Retinal pigment epithelial cell (primary cell): Measurements from ENCODE around the gene HOXA10.

Experiments used
- DNase-seq: peaks from one replicate; pipeline ENCODE4 v3.0.0-alpha.2; 2010; ENCODE audit warnings: low read depth
- H3K4me3 ChIP-seq: 2 replicates; pipeline ENCODE4 v1.5.1; 2011; ENCODE audit warnings: mild to moderate bottlenecking, low read length, control low read depth, moderate library complexity
- TF ChIP-seq, protein P1 (sequence below): conservative IDR thresholded peaks from 2 replicates; pipeline ENCODE4 v1.5.1; 2011; ENCODE audit warnings: low read depth, low read length, control low read depth, inconsistent platforms

HOXA10 gene

DNA sequence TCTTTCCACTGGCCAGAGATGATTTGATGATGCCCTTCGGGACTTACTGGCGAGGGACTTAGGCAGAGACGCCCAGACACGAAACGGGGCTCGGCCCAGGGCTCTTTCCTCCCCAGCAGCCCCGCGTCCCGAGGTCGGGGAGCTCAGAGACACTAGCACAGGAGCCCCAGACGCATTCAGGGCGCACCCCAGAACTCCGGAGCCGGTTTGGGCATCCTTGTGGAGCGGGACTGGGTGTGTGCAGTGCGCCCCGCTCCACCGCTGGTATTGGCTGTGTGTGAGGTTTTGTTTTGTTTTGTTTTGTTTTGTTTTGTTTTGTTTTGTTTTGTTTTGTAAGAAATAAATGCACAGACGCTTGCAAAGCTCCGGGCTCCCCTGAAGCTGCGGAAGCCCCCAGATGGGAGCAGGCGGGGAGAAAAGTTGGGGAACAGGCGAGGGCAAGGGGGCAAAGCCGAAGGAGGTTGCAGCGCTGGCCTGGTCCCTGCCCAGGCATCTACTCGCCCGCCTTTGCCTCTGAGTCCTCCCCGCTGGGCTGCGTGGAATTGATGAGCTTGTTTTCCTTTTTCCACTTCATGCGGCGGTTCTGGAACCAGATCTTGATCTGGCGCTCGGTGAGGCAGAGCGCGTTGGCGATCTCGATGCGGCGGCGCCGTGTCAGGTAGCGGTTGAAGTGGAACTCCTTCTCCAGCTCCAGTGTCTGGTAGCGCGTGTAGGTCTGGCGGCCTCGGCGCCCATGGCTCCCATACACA lies 28.8 kb downstream of the HOXA10 start:
- DNase-seq = no peak
- TF ChIP-seq, protein P1, sequence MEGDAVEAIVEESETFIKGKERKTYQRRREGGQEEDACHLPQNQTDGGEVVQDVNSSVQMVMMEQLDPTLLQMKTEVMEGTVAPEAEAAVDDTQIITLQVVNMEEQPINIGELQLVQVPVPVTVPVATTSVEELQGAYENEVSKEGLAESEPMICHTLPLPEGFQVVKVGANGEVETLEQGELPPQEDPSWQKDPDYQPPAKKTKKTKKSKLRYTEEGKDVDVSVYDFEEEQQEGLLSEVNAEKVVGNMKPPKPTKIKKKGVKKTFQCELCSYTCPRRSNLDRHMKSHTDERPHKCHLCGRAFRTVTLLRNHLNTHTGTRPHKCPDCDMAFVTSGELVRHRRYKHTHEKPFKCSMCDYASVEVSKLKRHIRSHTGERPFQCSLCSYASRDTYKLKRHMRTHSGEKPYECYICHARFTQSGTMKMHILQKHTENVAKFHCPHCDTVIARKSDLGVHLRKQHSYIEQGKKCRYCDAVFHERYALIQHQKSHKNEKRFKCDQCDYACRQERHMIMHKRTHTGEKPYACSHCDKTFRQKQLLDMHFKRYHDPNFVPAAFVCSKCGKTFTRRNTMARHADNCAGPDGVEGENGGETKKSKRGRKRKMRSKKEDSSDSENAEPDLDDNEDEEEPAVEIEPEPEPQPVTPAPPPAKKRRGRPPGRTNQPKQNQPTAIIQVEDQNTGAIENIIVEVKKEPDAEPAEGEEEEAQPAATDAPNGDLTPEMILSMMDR = no peak
- no peak overlapping the region for H3K4me3 ChIP-seq

DNA sequence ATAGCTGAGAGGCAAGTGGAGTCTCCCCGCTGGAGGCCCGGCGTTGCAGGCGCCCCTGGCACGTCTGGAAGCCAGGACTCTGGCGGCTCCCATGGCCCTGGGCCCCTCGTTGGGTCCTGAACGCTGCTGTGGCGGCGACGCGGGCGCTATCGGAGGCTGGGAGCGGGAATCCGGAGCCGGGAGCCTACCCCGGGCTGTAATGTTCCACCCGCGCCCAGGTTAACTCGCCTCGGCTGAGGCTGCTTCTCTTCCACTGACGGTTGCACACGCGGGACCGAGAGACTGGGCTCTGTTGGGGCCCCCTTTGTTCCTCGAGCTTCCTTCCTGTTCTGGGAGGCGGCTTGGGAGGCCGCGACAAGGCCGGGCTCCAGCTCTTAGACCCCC lies 29.3 kb downstream of the HOXA10 start:
- TF ChIP-seq, protein P1 = no peak
- DNase-seq = no peak
- no peak overlapping the region for H3K4me3 ChIP-seq

DNA sequence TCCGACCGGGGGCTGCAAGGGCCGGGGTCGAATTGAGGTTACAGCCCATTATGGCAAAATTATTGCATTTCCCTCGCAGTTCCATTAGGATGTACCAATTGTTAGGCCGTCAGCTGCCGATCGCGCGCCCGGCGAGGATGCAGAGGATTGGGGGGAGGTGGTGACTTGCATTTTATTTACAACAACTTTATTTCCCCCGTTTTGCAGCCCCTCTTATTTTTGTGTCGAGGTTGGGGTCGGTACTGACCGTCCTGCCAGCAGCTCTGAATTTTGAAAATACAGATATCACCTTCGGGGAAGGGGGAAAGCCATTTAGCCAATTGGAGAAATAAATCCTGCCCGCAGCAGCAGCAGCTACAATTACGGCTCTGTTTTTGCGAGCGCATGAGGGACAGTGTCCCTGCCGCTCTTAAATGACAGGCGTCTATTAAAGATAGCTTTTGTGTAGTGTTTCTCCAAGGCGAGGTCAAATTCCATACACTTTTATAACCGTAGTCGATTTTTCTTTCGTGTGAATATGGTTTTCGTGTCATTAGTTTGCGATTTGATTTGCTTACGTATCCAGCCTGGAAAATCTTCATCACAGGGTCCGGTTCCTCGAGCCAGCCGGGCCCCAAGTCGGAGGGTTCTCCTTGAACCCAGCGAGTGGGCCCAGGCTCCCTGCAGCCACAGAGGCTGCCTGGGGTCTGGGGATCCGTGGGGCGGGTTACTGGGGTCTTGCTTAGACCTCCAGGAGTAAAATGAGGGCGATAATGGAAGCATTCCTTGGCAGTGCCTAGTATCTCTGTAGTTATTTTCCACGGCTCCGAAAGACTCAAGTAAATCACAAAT lies 30.0 kb downstream of the HOXA10 start:
- no peak for DNase-seq
- TF ChIP-seq, protein P1 = peak; percentile 44
- H3K4me3 ChIP-seq = no peak overlapping the region

DNA sequence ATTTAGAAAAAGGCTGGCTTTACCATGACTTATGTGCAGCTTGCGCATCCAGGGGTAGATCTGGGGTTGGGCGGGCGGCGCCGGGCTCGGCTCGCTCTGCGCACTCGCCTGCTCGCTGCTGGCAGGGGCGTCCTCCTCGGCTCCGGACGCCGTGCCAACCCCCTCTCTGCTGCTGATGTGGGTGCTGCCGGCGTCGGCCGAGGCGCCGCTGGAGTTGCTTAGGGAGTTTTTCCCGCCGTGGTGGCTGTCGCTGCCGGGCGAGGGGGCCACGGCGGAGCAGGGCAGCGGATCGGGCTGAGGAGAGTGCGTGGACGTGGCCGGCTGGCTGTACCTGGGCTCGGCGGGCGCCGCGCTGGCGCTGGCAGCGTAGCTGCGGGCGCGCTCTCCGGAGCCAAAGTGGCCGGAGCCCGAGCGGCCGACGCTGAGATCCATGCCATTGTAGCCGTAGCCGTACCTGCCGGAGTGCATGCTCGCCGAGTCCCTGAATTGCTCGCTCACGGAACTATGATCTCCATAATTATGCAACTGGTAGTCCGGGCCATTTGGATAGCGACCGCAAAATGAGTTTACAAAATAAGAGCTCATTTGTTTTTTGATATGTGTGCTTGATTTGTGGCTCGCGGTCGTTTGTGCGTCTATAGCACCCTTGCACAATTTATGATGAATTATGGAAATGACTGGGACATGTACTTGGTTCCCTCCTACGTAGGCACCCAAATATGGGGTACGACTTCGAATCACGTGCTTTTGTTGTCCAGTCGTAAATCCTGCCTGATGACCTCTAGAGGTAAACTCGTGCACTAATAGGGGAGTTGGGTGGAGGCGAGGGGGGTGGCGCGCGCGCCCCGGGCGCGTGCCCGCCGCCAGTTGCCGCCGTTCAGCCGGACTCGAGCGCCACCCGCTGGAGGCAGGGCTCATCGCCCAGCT lies 30.8 kb downstream of the HOXA10 start, which contains the start of gene HOXA5:
Gene HOXA5 (minus strand): TSS at position 659 of the 927 bp plus-strand sequence. CDS start 74 bp downstream, at position 585.
- DNase-seq = no peak
- TF ChIP-seq, protein P1 = no peak
- H3K4me3 ChIP-seq = no peak within 1 kb of the TSS

DNA sequence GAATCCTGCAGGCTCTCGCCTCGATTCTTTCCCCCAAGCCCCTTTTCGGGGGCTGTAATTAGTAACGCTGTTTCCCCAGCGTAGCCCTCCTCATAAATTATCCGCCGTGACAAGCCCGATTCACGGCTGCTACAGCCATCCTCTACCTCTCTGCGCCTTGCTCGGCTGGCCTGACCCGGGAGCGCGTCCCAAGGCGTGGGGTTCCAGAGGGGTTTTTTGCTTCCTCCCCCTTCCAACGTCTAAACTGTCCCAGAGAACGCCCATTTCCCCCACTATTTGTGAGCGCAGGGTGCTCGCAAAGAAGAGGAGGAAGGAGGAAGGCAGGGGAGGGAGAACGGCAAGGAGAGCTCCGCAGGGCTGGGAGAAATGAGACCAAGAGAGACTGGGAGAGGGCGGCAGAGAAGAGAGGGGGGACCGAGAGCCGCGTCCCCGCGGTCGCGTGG lies 31.5 kb downstream of the HOXA10 start:
- DNase-seq = no peak
- TF ChIP-seq, protein P1 = no peak
- H3K4me3 ChIP-seq = no peak overlapping the region

DNA sequence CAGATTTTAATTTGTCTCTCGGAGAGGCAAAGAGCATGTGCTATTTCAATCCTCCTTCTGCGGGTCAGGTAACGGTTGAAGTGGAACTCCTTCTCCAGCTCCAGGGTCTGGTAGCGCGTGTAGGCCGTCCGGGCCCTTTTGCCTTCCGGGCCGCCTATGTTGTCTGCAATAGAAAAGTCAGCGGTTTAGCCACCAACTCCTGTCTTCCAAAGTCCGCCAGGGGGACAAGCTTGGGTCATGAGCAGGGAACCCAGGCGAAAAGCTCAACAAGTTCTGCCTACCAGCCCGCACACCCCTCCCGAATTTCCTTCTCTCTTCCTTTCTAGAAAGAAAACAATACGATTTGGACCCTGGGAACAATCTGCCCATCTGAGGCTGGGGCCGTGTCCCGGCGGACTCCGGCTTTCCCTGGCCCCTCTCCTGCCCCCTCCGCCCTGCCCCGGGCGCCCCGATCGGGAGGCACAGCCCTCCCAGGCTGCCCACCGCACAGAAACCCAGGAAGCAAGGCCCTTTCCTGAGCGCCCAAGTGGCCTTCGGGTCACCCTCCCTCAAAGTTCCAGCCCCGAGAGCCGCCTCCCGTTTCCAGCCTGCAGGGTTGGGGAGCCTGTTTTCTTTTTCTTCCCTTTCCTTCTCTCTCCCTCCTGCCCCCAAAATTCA lies 32.1 kb downstream of the HOXA10 start:
- DNase-seq = no peak
- TF ChIP-seq, protein P1 = no peak
- no peak overlapping the region for H3K4me3 ChIP-seq
